ENCODE measurements around the gene TPT1. TPM values are rescaled to one million over a fixed set of nuclear protein-coding genes. Genes with fewer than 3 reads are reported as not detected.
"Not testable (repeated sequence)": the region's sequence is repeated elsewhere in the genome, so short reads cannot be mapped to it uniquely, and the experiment has no call there.

TPT1 gene
- total and polyA plus RNA-seq, 3 donors from 2014 or later = 789 to 2,831 (median 1,272) TPM

DNA sequence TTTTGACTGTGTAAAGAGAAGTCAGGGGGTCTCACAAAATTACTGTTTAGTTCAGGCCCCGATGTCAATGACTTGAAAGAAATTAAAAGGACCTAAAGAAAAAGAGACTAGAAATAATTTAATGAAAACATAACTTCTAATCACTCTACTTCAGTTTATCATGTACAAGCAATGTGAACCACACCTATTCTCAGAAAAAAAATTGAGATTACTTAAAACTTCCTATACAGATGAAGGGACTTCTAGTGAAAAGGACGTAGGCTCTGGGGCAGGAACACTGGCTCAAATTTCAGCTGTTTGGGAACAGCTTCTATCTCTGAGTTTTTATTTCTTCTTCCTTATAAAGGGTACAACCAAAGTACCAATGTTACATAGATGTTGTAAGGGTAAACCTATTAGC lies 38.0 kb downstream of the TPT1 start:
- TF ChIP-seq, protein P1, sequence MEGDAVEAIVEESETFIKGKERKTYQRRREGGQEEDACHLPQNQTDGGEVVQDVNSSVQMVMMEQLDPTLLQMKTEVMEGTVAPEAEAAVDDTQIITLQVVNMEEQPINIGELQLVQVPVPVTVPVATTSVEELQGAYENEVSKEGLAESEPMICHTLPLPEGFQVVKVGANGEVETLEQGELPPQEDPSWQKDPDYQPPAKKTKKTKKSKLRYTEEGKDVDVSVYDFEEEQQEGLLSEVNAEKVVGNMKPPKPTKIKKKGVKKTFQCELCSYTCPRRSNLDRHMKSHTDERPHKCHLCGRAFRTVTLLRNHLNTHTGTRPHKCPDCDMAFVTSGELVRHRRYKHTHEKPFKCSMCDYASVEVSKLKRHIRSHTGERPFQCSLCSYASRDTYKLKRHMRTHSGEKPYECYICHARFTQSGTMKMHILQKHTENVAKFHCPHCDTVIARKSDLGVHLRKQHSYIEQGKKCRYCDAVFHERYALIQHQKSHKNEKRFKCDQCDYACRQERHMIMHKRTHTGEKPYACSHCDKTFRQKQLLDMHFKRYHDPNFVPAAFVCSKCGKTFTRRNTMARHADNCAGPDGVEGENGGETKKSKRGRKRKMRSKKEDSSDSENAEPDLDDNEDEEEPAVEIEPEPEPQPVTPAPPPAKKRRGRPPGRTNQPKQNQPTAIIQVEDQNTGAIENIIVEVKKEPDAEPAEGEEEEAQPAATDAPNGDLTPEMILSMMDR (IDR thresholded peaks at IDR 0.05) = no peak
- 77 to 80% methylated on average over 2 of the region's 2 CpGs for WGBS, 2 donors
- intact Hi-C loops (cut with DNase I; ENCODE audit: low total_unique reads) = loop anchor here (10.0 kb wide), 1 partner anchor 258 kb away; no protein-coding TSS in a partner anchor
- Histone ChIP-seq H3K27me3 (no peaks in the 10 kb centered on the region), H3K9me3 (no peaks in the 10 kb centered on the region), H3K27ac (no peak overlapping the region), H3K4me1 (no peaks in the 10 kb centered on the region), H3K36me3 (ENCODE audit: low read depth, missing control alignments) (no peaks in the 10 kb centered on the region), H3K4me3 (no peak overlapping the region)
- DNase-seq = no peak

DNA sequence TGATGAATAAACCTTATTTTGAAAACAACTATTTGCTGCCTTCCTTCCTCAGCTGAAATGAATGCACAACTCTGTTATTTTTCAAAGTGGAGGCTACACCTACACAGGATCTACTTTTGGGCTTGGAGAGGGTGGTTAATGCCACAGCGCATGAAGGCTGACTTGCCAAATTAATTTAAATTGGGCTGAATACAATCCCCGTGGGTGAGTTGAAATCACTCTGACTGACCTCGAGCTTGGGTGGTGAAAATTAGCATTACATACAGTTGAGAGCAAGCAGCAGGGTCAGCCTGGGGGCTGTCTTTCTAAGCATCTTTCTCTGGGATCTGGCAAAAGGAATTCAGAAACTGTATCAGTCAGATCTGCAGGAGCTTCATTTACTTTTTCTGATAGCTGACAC lies 38.5 kb downstream of the TPT1 start:
- no peaks in the 10 kb centered on the region for H3K9me3 ChIP-seq
- H3K27ac ChIP-seq = no peak overlapping the region
- no peaks in the 10 kb centered on the region for H3K27me3 ChIP-seq
- no peak for TF ChIP-seq POLR2A (IDR thresholded peaks at IDR 0.05)
- TF ChIP-seq, protein P1 (IDR thresholded peaks at IDR 0.05) = no peak
- intact Hi-C loops (cut with DNase I; ENCODE audit: low total_unique reads) = loop anchor here (10.0 kb wide), 1 partner anchor 258 kb away; no protein-coding TSS in a partner anchor
- WGBS, 2 donors = 47 to 64% methylated on average over 3 of the region's 3 CpGs
- H3K36me3 ChIP-seq (ENCODE audit: low read depth, missing control alignments) = no peaks in the 10 kb centered on the region
- no peak overlapping the region for H3K4me3 ChIP-seq
- no peak for DNase-seq
- H3K4me1 ChIP-seq = no peaks in the 10 kb centered on the region

DNA sequence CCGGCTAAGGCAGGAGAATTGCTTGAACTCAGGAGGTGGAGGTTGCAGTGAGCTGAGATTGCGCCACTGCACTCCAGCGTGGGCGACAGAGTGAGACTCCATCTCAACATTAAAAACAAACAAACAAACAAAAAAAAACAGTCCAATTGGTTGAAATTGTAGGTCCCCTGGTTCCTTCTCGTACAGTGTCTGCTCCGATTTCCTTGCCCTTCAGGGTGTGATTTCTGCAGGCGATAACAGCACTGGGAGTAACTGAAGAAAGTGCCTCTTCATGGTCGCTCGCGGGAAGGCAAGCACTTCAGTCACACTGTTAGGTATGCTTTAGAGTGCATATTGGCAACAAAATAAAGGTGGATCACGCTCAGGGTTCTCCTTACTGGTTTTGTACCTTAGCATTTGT lies 39.7 kb downstream of the TPT1 start:
- intact Hi-C loops (cut with DNase I; ENCODE audit: low total_unique reads) = loop anchor here (10.0 kb wide), 1 partner anchor 256 kb away; no protein-coding TSS in a partner anchor
- no peak overlapping the region for H3K4me3 ChIP-seq
- TF ChIP-seq, protein P1 (IDR thresholded peaks at IDR 0.05) = no peak
- no peak for TF ChIP-seq POLR2A (IDR thresholded peaks at IDR 0.05)
- 75 to 82% methylated on average over 11 of the region's 11 CpGs for WGBS, 2 donors
- no peak for DNase-seq
- no peak overlapping the region for H3K27ac ChIP-seq
- no peaks in the 10 kb centered on the region for H3K36me3 ChIP-seq (ENCODE audit: low read depth, missing control alignments)
- H3K9me3 ChIP-seq = no peaks in the 10 kb centered on the region
- H3K4me1 ChIP-seq = no peaks in the 10 kb centered on the region
- no peaks in the 10 kb centered on the region for H3K27me3 ChIP-seq

DNA sequence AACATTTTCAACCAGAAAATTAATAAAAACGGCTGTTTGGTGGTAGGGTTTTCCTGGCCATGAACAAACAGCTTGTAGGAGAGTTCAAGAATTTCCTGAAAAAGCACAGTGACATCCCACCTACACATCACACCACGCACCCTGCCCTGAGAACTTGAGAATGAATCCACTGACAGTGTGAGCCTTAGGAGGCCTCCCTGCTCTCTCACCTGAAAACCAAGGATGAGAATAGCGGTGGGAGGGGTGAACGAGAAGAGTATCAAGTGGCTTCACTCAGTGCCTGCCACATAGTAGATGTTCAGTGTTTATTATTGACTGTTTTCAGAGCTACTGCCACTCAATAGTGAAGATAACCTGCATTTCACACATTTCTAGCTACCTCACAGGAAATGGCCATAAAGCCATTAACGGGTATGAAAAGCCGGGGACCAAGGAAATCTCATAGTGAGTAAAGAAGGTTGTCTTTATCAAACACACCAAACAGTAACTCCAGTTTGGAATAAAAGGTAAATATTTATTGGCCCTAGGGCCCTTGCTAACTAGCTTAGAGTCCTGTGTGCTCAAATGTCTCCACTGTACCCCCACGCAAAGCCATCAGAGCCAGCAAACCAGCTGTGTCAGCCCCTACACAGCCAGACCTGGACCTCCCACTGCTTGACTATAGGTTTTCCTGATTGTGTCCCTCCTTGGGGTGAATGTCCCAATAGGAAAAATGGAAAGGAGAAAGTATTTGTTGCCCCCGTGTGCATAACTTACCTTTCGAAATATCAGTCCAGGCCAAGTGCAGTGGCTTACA lies 40.6 kb downstream of the TPT1 start:
- Histone ChIP-seq H3K9me3 (no peaks in the 10 kb centered on the region), H3K27me3 (no peaks in the 10 kb centered on the region), H3K4me1 (no peaks in the 10 kb centered on the region), H3K4me3 (no peak overlapping the region), H3K27ac (no peak overlapping the region), H3K36me3 (ENCODE audit: low read depth, missing control alignments) (no peaks in the 10 kb centered on the region)
- TF ChIP-seq POLR2A (IDR thresholded peaks at IDR 0.05) = no peak
- TF ChIP-seq, protein P1 (IDR thresholded peaks at IDR 0.05) = no peak
- 72 to 77% methylated on average over 9 of the region's 9 CpGs for WGBS, 2 donors
- no peak for DNase-seq
- intact Hi-C loops (cut with DNase I; ENCODE audit: low total_unique reads) = loop anchor here (10.0 kb wide), 1 partner anchor 256 kb away; no protein-coding TSS in a partner anchor

DNA sequence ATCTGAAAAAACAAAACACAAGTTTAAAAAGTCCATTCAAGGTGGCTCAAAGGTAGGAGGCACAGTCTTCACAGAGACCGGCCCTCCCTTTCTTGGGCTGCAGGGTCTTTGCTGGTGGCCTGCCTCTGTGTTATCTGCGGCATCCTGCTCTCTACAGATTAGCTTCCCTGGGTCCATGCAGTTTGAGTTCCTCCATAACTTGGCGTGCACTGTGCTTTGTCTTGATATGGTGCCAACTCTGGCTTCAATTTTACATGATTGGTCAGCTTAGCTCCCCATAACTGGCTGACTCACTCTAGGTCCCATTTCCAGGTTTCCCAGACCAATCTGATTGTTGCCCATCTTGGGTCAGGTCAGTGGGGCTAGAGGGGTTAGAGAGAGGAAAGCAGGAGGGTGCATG lies 41.8 kb downstream of the TPT1 start:
- intact Hi-C loops (cut with DNase I; ENCODE audit: low total_unique reads) = no loop called here
- DNase-seq = no peak

DNA sequence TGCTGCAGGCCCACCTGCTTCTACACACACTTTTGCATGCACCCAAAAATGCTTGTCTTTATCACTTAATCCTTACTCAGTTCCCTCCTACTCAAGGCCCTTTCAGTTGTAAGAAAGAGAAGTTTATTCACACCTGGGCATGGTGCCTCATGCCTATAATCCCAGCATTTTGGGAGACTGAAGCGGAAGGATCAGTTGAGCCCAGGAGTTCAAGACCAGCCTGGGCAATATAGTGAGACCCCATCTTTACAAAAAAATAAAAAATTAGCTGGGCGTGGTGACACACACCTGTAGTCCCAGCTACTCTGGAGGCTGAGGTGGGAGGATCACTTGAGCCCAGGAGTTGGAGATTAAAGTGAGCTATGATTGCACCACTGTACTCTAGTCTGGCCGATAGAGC lies 42.4 kb downstream of the TPT1 start:
- H3K4me3 ChIP-seq; H3K4me1 ChIP-seq; H3K9me3 ChIP-seq; H3K27me3 ChIP-seq; intact Hi-C loops (cut with DNase I; ENCODE audit: low total_unique reads); H3K36me3 ChIP-seq (ENCODE audit: low read depth, missing control alignments); H3K27ac ChIP-seq; DNase-seq: not testable (repeated sequence)
- WGBS, 2 donors = 88 to 93% methylated on average over 3 of the region's 3 CpGs

More for the DNA sequence above, 41.8 kb downstream of the TPT1 start:
- no peaks in the 10 kb centered on the region for H3K27me3 ChIP-seq
- H3K36me3 ChIP-seq (ENCODE audit: low read depth, missing control alignments) = no peaks in the 10 kb centered on the region
- no peaks in the 10 kb centered on the region for H3K4me1 ChIP-seq
- H3K27ac ChIP-seq = no peak overlapping the region
- no peak overlapping the region for H3K4me3 ChIP-seq
- TF ChIP-seq, protein P1 (IDR thresholded peaks at IDR 0.05) = no peak
- no peak for TF ChIP-seq POLR2A (IDR thresholded peaks at IDR 0.05)
- 45 to 61% methylated on average over 3 of the region's 3 CpGs for WGBS, 2 donors
- H3K9me3 ChIP-seq = no peaks in the 10 kb centered on the region

Data from testis (tissue), 3 donors.